Activated T-helper 17 cell treated with anti-CD3 and anti-CD28 coated beads, Interleukin-2, amount 50 U/mL, for 72 hours (primary cell): ENCODE measurements around the gene CDH13. TPM values are rescaled to one million over a fixed set of nuclear protein-coding genes. Genes with fewer than 3 reads are reported as not detected.

Experiments used
- ATAC-seq: fragments of 150-1000 bp; cut with Tn5 transposase; replicated peaks from 2 replicates; pipeline ENCODE4 v1.10.0; 2021; ENCODE audit warnings: mild to moderate bottlenecking, moderate library complexity
- H3K27ac Mint-ChIP-seq: one replicate; pipeline ENCODE4 v1.8.0; 2022; ENCODE audit warnings: mixed read lengths
- H3K27me3 Mint-ChIP-seq: one replicate; pipeline ENCODE4 v1.8.0; 2022; ENCODE audit warnings: mixed read lengths
- H3K36me3 Mint-ChIP-seq: one replicate; pipeline ENCODE4 v1.8.0; 2022; ENCODE audit warnings: low read depth, mild to moderate bottlenecking, mixed read lengths
- H3K4me1 Mint-ChIP-seq: one replicate; pipeline ENCODE4 v1.8.0; 2022; ENCODE audit warnings: mixed read lengths
- H3K4me3 Mint-ChIP-seq: one replicate; pipeline ENCODE4 v1.8.0; 2022; ENCODE audit warnings: mild to moderate bottlenecking, mixed read lengths
- H3K9me3 Mint-ChIP-seq: one replicate; pipeline ENCODE4 v1.8.0; 2022; ENCODE audit warnings: mixed read lengths
- total RNA-seq, 2 donors: library from RNA; stranded (reverse); gene quantifications; one replicate each; pipeline ENCODE4 v1.2.3, GENCODE V29; 2022

CDH13 gene
- total RNA-seq, 2 donors from 2014 or later, result not detected

GRCh38 chr16:83365166-83365565 is 738.4 kb downstream of the CDH13 start:
- H3K36me3 Mint-ChIP-seq, result no peaks in the 10 kb centered on the region
- H3K4me3 Mint-ChIP-seq, result no peak overlapping the region
- no peak for ATAC-seq
- peaks cover 4% of the 10 kb centered on the region for H3K9me3 Mint-ChIP-seq
- H3K27ac Mint-ChIP-seq, result no peak overlapping the region
- no peaks in the 10 kb centered on the region for H3K4me1 Mint-ChIP-seq
- H3K27me3 Mint-ChIP-seq, result peaks cover 14% of the 10 kb centered on the region

GRCh38 chr16:83366228-83366627 is 739.5 kb downstream of the CDH13 start:
- peaks cover 4% of the 10 kb centered on the region for H3K9me3 Mint-ChIP-seq
- no peak for ATAC-seq
- no peak overlapping the region for H3K4me3 Mint-ChIP-seq
- peaks cover 14% of the 10 kb centered on the region for H3K27me3 Mint-ChIP-seq
- no peaks in the 10 kb centered on the region for H3K4me1 Mint-ChIP-seq
- no peak overlapping the region for H3K27ac Mint-ChIP-seq
- H3K36me3 Mint-ChIP-seq, result no peaks in the 10 kb centered on the region

GRCh38 chr16:83374979-83375378 is 748.2 kb downstream of the CDH13 start:
- Mint-ChIP-seq H3K4me1 (no peaks in the 10 kb centered on the region), H3K36me3 (no peaks in the 10 kb centered on the region), H3K27me3 (no peaks in the 10 kb centered on the region), H3K4me3 (no peak overlapping the region), H3K9me3 (no peaks in the 10 kb centered on the region), H3K27ac (no peak overlapping the region)
- no peak for ATAC-seq

GRCh38 chr16:83389751-83390150 is 763.0 kb downstream of the CDH13 start:
- peaks cover 10% of the 10 kb centered on the region for H3K9me3 Mint-ChIP-seq
- no peak for ATAC-seq
- no peaks in the 10 kb centered on the region for H3K36me3 Mint-ChIP-seq
- H3K4me1 Mint-ChIP-seq, result no peaks in the 10 kb centered on the region
- no peaks in the 10 kb centered on the region for H3K27me3 Mint-ChIP-seq
- no peak overlapping the region for H3K27ac Mint-ChIP-seq
- H3K4me3 Mint-ChIP-seq, result no peak overlapping the region

GRCh38 chr16:83390759-83391158 is 764.0 kb downstream of the CDH13 start:
- H3K9me3 Mint-ChIP-seq, result peaks cover 11% of the 10 kb centered on the region
- no peaks in the 10 kb centered on the region for H3K36me3 Mint-ChIP-seq
- H3K4me1 Mint-ChIP-seq, result no peaks in the 10 kb centered on the region
- H3K27me3 Mint-ChIP-seq, result no peaks in the 10 kb centered on the region
- H3K4me3 Mint-ChIP-seq, result no peak overlapping the region
- ATAC-seq, result no peak
- no peak overlapping the region for H3K27ac Mint-ChIP-seq

- Mint-ChIP-seq H3K27ac (no peak overlapping the region), H3K4me3 (no peak overlapping the region), H3K4me1 (no peaks in the 10 kb centered on the region), H3K27me3 (no peaks in the 10 kb centered on the region), H3K36me3 (no peaks in the 10 kb centered on the region), H3K9me3 (peaks cover 14% of the 10 kb centered on the region)
- ATAC-seq, result no peak
These were observed 766.0 kb downstream of the CDH13 start for GRCh38 chr16:83392743-83393142.

- no peak overlapping the region for H3K27ac Mint-ChIP-seq
- ATAC-seq, result no peak
- H3K4me1 Mint-ChIP-seq, result no peaks in the 10 kb centered on the region
- no peaks in the 10 kb centered on the region for H3K36me3 Mint-ChIP-seq
- no peaks in the 10 kb centered on the region for H3K27me3 Mint-ChIP-seq
- peaks cover 16% of the 10 kb centered on the region for H3K9me3 Mint-ChIP-seq
- H3K4me3 Mint-ChIP-seq, result no peak overlapping the region
These were observed 766.6 kb downstream of the CDH13 start for GRCh38 chr16:83393196-83393981.

- peaks cover 21% of the 10 kb centered on the region for H3K9me3 Mint-ChIP-seq
- H3K4me1 Mint-ChIP-seq, result no peaks in the 10 kb centered on the region
- ATAC-seq, result no peak
- H3K27ac Mint-ChIP-seq, result no peak overlapping the region
- no peak overlapping the region for H3K4me3 Mint-ChIP-seq
- H3K27me3 Mint-ChIP-seq, result no peaks in the 10 kb centered on the region
- no peaks in the 10 kb centered on the region for H3K36me3 Mint-ChIP-seq
These were observed 771.0 kb downstream of the CDH13 start for GRCh38 chr16:83397601-83398291.

- no peak overlapping the region for H3K4me3 Mint-ChIP-seq
- H3K27me3 Mint-ChIP-seq, result no peaks in the 10 kb centered on the region
- no peaks in the 10 kb centered on the region for H3K4me1 Mint-ChIP-seq
- no peaks in the 10 kb centered on the region for H3K36me3 Mint-ChIP-seq
- no peak for ATAC-seq
- H3K27ac Mint-ChIP-seq, result no peak overlapping the region
- H3K9me3 Mint-ChIP-seq, result peaks cover 15% of the 10 kb centered on the region
These were observed 773.5 kb downstream of the CDH13 start for GRCh38 chr16:83400234-83400633.

GRCh38 chr16:83402160-83402814 is 775.5 kb downstream of the CDH13 start:
- no peak for ATAC-seq
- H3K27ac Mint-ChIP-seq, result no peak overlapping the region
- H3K4me1 Mint-ChIP-seq, result no peaks in the 10 kb centered on the region
- peaks cover 11% of the 10 kb centered on the region for H3K9me3 Mint-ChIP-seq
- no peaks in the 10 kb centered on the region for H3K36me3 Mint-ChIP-seq
- H3K27me3 Mint-ChIP-seq, result peaks cover 4% of the 10 kb centered on the region
- H3K4me3 Mint-ChIP-seq, result no peak overlapping the region

- Mint-ChIP-seq H3K27ac (no peak overlapping the region), H3K9me3 (peaks cover 11% of the 10 kb centered on the region), H3K4me3 (no peak overlapping the region), H3K27me3 (peaks cover 4% of the 10 kb centered on the region), H3K4me1 (no peaks in the 10 kb centered on the region), H3K36me3 (no peaks in the 10 kb centered on the region)
- no peak for ATAC-seq
These were observed 776.2 kb downstream of the CDH13 start for GRCh38 chr16:83402967-83403366.

GRCh38 chr16:83403761-83404160 is 777.0 kb downstream of the CDH13 start:
- H3K4me3 Mint-ChIP-seq, result no peak overlapping the region
- no peak overlapping the region for H3K27ac Mint-ChIP-seq
- peaks cover 4% of the 10 kb centered on the region for H3K27me3 Mint-ChIP-seq
- no peak for ATAC-seq
- H3K4me1 Mint-ChIP-seq, result no peaks in the 10 kb centered on the region
- no peaks in the 10 kb centered on the region for H3K36me3 Mint-ChIP-seq
- peaks cover 7% of the 10 kb centered on the region for H3K9me3 Mint-ChIP-seq

GRCh38 chr16:83404261-83404660 is 777.5 kb downstream of the CDH13 start:
- H3K27ac Mint-ChIP-seq, result no peak overlapping the region
- no peaks in the 10 kb centered on the region for H3K36me3 Mint-ChIP-seq
- H3K4me1 Mint-ChIP-seq, result no peaks in the 10 kb centered on the region
- peaks cover 4% of the 10 kb centered on the region for H3K27me3 Mint-ChIP-seq
- no peak overlapping the region for H3K4me3 Mint-ChIP-seq
- peaks cover 7% of the 10 kb centered on the region for H3K9me3 Mint-ChIP-seq
- no peak for ATAC-seq

GRCh38 chr16:83407928-83408327 is 781.2 kb downstream of the CDH13 start:
- no peak for ATAC-seq
- peaks cover 8% of the 10 kb centered on the region for H3K27me3 Mint-ChIP-seq
- no peaks in the 10 kb centered on the region for H3K4me1 Mint-ChIP-seq
- no peak overlapping the region for H3K4me3 Mint-ChIP-seq
- H3K36me3 Mint-ChIP-seq, result no peaks in the 10 kb centered on the region
- H3K9me3 Mint-ChIP-seq, result no peaks in the 10 kb centered on the region
- no peak overlapping the region for H3K27ac Mint-ChIP-seq

GRCh38 chr16:83409347-83409746 is 782.6 kb downstream of the CDH13 start:
- Mint-ChIP-seq H3K27me3 (peaks cover 8% of the 10 kb centered on the region), H3K36me3 (no peaks in the 10 kb centered on the region), H3K27ac (no peak overlapping the region), H3K4me3 (no peak overlapping the region), H3K9me3 (peaks cover 4% of the 10 kb centered on the region), H3K4me1 (no peaks in the 10 kb centered on the region)
- ATAC-seq, result no peak
